Renal cortex interstitium (tissue), 11 donors: ENCODE results near the gene DGKA. TPM values are rescaled to one million over a fixed set of nuclear protein-coding genes. Genes with fewer than 3 reads are reported as not detected.
A peak's percentile ranks its signal among the peaks of the same experiment; 100 is the strongest.

Source experiments
- DNase-seq, 11 donors: peaks; one replicate each; pipeline ENCODE4 v3.0.0-alpha.2; 2013; ENCODE audit warnings: low read depth in 9 of 11, low spot score in 4 of 11; ENCODE audit errors: extremely low read depth in 1 of 11
- polyA plus RNA-seq, 3 donors: library from polyadenylated mRNA; unstranded; fragments of 120-200 nt; gene quantifications; one replicate each; pipeline ENCODE4 v1.2.1, GENCODE V29; 2013; ENCODE audit not compliant: insufficient read length in 3 of 3

DGKA gene
- polyA plus RNA-seq, 3 donors: 15.5 to 22.8 (median 19.9) TPM

DNA sequence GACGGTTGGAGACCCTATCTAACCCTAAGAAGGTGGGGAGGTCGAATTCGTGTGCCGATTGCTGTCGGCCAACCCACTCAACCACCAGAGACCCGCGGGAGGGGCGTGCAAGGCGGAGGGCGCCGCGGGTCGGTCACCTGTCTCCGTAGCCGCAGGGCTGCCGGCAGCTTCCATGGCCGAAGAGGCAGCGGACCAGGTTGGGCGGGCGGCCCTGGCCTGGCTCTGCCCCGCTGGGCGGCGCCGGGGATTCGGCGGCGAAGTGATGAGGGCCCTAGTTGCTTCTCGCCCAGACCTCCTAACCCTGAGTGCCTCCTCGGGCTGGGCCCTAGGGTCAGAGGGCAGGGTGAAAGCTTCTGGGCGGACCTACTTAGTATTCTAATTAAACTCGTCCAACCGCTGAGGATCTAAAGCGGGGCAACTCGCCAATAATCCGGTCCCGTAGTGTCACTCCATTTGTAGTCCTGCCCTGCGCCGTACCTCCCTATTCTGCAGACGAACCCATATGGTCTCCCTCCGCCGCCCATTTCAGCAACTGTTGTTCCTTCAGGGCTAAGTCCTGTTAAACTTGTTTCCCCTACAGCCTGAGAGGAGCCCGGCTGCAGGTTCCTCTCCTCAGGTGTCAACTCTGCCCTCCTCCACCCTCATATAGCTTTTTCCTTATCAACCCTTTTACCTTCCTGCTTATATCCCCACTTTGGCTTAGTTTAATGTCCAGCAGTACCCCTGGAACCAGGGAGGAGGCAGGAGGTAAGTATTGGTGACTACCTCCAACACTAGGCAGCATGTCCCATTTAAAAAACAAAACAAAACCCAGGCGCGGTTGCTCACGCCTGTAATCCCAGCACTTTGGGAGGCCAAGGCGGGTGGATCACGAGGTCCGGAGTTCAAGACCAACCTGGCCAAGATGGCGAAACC lies 3.1 kb upstream of the DGKA start, which contains the start of gene PYM1:
Gene PYM1 (minus strand): TSS at position 307 of the 915 bp plus-strand sequence. CDS start 133 bp downstream, at position 174.
- DNase-seq: peak in 5 of 11 donors; percentile 47 to 62 (median 53)

DNA sequence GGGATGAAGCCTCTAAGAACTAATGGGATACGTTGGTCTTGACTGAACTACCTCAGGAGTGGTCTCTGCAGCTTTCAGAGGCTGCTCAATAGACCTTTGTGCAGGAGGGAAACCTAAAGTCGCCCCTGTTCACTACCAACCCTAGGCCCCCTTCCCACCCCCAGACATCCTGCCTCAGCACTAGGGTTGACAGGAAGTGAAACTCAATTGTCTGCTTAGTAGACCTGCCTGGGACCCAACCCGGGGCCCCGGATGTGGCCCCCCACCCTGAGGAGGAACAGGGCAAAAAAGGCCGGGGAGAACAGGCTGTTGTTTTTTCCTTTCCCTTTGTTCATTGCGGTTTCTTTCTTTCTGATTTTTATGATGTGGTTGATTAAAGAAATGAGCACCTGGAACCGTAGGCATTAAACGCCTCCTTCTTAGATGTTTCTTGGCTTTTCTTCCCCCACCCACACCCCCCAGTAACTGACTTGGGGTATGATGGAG lies 1.6 kb upstream of the DGKA start:
- DNase-seq: no peak

GRCh38 chr12:55931317-55931779 lies 386 bp downstream of the DGKA start:
- DNase-seq: no peak

GRCh38 chr12:55931780-55932550 lies 1.0 kb downstream of the DGKA start:
- DNase-seq: peak in 2 of 11 donors; percentile 23 to 37

DNA sequence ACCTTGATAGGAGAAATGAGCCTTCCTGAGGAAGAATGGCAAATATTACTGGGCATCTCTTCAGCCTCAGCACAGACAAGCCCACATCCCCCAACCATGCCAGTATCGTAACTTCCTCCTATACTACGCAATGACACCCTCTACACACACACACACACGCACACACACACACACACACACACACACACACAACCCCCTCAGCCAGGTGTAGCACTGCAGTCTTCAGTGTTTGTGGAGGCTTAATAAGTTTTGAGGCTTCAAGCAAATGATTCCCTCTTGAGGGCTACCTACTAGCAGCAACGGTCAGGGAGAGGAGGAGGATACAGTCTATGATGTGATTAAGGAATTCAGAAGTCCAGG lies 1.6 kb downstream of the DGKA start:
- no peak for DNase-seq

DNA sequence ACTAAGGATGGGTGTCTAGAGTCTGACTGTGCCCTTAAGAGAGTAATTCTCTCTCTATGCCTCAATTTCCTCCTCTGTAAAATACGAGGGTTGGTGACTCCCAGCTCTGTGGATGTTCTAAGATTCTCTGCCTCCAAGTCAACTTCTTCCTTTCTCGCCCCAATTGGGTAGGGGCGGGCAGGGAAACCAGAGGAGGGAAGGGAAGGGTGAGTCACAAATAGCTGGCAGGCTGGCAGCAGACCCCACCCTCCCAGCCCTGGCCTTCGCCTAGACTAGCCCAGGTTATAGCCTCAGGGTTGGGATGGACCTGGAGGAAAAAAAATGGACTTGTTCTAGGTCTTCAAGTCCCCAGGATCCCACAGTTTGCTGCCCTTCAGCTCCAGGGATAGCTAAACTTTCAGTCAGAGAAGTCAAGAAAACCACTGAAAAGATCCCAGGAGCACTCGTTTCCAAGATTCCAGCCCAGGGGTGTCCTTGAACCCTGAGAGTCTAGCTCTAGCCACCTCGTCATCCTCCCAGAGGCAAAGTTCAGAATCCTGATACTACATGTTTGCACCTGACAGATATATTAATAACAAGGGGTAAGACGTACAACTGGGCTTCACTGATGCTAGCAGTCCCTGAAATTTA lies 2.3 kb downstream of the DGKA start:
- DNase-seq: no peak

- no peak for DNase-seq
Measured at GRCh38 chr12:55933799-55934742, 3.1 kb downstream of the DGKA start.

- DNase-seq: no peak
Measured at GRCh38 chr12:55934773-55935172, 3.8 kb downstream of the DGKA start.

GRCh38 chr12:55935738-55936151 lies 4.8 kb downstream of the DGKA start:
- no peak for DNase-seq

DNA sequence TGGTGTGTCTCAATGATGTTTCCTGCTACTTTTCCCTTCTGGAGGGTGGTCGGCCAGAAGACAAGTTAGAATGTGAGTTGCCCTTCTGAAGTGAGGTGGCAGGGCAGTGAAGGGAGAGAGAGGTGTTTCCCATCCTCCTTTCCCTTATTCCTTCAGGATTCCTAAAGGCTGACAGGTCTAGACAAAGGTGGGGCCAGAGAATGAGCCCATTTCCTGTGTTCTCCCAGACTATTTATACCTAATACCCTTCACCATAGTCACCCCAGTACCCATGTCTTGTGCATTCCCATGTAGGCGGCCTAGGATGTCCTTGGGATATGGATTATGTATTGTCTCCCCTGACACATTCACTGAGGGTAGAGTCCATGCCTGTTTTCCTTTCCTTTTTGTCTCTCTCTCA lies 7.0 kb downstream of the DGKA start:
- DNase-seq: no peak

DNA sequence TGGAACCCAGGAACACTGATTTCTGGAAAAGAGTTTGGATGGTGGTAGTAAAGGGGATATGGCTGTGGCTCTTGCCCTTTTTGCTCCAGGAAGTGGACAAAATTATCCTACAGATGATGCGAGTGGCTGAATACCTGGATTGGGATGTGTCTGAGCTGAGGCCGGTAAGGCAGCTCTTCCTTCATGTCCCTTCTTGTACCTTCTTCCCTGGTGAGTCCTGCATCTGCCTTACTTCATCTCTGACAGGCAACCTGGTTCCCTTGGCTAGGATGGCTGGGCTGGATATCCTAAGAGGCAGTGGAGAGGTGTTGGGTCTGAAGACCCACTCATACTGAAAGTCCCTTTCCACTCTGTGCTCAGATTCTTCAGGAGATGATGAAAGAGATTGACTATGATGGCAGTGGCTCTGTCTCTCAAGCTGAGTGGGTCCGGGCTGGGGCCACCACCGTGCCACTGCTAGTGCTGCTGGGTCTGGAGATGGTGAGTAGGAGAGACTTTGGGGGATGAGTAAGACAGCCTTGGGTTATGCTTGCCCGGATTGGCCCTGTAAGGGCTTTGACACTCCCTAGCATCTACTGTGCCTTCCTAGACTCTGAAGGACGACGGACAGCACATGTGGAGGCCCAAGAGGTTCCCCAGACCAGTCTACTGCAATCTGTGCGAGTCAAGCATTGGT lies 8.0 kb downstream of the DGKA start:
- DNase-seq: no peak

GRCh38 chr12:55940065-55940732 lies 9.2 kb downstream of the DGKA start:
- peak in 10 of 11 donors; percentile 71 to 87 (median 79) for DNase-seq

- no peak for DNase-seq
Measured at GRCh38 chr12:55942055-55942454, 11.1 kb downstream of the DGKA start.

DNA sequence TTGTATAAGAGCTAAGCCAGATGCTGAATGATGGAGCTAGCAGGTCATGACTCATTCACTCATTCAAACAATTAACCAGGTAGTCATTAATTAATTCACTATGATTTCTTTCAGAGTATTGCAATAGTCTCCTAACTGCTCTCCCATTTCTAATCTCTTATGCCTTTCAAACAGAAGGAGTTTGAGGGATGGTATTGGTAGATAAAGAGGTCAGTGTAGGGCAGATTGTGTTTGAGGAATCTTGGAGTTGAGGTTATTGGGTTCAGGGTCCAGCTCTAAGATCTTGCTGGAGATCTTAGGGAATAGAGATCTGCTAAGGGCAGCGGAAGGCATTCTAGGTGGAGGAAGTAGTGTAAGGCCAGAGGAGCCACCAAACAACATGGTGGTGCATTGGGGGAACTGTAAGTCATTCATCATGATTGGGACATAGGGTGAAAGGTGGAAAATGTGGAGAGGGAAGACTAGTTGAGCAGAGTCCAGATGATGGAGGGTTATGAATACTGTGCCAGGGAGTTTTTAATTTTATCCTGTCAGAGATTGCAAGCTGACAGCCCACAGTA lies 11.7 kb downstream of the DGKA start:
- DNase-seq: no peak

- DNase-seq: no peak
Measured at GRCh38 chr12:55946553-55946952, 15.6 kb downstream of the DGKA start.

- DNase-seq: no peak
Measured at GRCh38 chr12:55955344-55955743, 24.4 kb downstream of the DGKA start.
